ENCODE data around the gene CAPN14.

CAPN14 gene

GRCh38 chr2:31222071-31222470 is 4.8 kb upstream of the CAPN14 start:
- DNase-seq = no peak

- DNase-seq = no peak
These were observed 4.2 kb upstream of the CAPN14 start for GRCh38 chr2:31221544-31221943.

GRCh38 chr2:31219131-31219969 is 2.0 kb upstream of the CAPN14 start:
- no peak for DNase-seq

GRCh38 chr2:31216734-31217133 is 581 bp downstream of the CAPN14 start:
- no peak for DNase-seq

GRCh38 chr2:31214444-31214915 is 2.8 kb downstream of the CAPN14 start:
- DNase-seq = no peak

DNA sequence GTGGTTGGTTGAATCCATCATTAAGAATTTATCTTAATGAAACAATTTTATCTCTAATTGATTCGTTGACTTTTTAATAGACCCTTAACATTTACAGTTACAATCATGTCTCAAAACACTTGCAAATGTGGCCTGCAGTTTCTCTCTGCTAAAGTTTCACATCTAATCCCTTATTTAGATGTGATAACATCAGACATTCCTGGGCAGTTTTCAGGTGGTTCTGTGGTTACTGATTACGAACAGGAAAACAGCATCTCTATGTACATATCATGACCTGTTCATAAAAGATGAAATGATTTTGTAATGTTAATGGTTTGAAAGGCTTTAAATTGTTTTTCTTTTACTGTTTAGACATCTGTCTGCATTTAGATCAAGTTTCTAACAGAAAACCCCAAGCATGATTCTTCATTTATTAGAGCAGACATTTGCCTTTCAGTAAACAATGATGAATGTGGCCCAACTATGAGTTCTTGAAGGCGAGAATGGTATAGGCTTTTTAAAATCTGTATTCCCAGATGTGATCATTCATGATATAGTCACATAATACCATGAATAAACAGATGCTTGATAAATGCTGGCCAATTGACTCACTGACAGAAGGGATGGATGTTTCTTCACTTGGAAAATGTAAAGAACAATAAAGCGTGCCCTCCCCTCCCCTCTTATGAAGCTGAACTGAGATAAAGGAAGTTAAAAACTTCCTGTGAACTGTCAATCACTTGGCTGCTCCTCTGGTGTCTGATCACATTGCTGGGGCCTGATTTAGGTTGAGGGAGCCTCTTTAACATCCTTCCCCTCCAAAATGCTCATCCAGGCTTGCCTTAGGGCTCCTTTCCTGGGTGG is 3.5 kb downstream of the CAPN14 start:
- DNase-seq = no peak

GRCh38 chr2:31212659-31213600 is 4.4 kb downstream of the CAPN14 start:
- DNase-seq = no peak

GRCh38 chr2:31208240-31208639 is 9.1 kb downstream of the CAPN14 start:
- no peak for DNase-seq

DNA sequence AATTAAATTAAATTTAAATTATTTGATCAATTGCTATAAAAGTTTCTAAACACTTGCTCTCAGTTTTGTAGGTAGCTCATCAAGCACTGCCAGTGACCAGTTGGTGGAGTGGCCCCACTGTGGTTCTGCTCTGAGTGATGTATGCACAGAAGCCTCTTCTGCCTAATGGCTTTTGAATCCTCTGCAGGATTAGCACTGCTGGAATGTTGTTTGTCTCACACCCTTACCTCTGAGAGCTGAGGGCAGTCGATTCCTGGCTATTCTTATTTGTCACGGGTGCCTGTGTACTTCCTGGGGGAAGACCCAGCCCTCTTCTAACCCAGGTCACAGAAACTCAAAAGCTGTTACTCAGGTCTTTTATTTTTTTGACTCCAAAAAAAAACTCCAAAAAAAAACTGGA is 9.5 kb downstream of the CAPN14 start:
- DNase-seq = no peak

DNA sequence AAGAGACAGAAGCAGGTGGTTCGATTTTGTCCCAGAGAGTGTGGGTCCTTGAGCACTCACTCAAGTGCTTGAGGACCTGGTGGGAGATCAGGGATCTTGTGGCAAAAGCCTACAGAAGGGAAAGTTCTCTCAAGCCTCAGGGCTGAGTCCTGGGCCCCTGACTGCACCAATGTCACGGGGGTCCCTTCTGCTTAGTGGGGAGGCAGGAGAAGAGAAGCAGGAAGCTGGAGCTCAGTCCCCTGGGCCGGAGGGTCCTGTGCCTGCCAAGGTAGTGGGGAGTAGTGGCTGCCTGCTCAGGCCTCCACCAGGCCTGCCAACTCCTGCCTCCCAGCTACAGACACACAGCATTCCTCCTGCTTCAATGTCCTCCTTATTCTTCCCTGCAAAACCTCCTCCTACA is 11.7 kb downstream of the CAPN14 start:
- no peak for DNase-seq

- no peak for DNase-seq
These were observed 12.1 kb downstream of the CAPN14 start for GRCh38 chr2:31205186-31205585.

GRCh38 chr2:31204783-31205182 is 12.5 kb downstream of the CAPN14 start:
- no peak for DNase-seq

DNA sequence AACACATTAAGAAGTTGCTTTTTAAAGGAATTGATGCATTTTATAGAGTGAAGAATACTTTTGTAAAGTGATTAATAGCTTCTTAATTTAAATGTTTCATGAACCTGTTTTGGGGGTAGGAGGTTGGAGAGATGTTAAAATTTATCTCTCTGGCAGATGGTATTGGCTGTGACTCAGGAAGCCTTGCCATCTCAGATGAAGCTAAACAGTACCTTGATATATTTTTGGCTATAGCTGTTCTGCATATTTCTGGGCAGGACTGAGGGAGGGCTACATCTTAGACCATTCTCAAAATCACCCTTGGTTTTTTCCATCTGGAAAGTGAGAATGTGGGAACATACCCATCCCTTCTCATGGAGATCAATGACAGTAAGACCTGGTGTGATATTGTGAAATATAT is 13.4 kb downstream of the CAPN14 start:
- DNase-seq = no peak

GRCh38 chr2:31202833-31203232 is 14.5 kb downstream of the CAPN14 start:
- no peak for DNase-seq

DNA sequence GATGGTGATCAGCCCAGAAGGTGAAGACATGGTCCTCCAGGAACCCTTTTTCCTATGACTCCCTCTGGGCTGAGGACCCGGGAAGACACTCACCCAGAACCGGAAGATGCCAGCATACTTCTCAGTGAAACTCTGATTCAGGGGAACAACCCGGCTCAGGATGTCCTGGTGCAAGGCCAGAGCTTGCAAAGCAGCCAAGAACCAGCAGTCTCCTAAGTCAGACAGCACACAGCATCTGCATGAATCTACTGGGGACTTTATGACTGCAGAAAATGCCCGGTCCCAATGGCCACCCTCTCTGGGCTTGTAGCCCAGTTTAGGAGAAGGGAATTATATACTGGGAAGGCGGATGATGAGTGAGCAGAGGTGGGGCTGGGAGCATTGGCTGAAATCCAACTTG is 15.3 kb downstream of the CAPN14 start:
- no peak for DNase-seq

DNA sequence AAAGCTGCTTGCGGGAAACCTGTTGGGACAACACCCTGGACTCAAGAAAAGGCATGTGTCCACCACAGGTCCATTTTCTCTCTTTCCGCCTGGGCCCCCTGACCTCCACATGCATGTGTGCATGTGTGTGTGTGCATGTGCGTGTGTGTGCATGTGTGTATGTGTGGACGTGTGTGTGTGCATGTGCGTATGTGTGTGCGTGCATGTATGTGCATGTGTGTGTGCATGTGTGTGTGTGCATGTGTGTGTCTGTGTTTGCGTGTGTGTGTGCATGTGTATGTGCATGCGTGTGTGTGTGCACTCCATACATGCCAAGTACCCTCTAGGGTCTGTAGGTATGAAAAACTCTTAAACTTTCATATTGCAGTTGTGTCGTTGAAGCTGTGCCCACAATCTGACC is 16.3 kb downstream of the CAPN14 start:
- DNase-seq = no peak

DNA sequence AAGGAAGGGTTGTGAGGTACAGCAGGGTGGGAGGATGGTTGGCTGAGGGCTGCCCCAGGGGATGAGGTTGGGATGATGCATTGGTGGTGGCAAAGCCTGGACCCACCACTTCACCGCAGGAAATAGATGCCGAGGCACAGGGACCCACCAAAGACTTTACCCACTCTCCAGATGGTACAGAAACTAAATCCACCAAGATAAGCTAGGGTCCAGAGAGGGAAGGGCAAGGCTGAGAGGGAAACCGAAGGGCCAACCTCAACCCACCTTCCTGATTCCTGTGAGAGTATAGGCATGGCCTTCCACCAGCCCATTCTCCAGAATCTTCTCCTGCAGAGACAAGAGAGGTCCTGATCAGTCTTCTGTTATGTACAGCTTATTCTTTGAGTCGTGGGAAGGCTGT is 18.1 kb downstream of the CAPN14 start:
- no peak for DNase-seq

- DNase-seq = no peak
These were observed 19.6 kb downstream of the CAPN14 start for GRCh38 chr2:31197669-31198068.

DNA sequence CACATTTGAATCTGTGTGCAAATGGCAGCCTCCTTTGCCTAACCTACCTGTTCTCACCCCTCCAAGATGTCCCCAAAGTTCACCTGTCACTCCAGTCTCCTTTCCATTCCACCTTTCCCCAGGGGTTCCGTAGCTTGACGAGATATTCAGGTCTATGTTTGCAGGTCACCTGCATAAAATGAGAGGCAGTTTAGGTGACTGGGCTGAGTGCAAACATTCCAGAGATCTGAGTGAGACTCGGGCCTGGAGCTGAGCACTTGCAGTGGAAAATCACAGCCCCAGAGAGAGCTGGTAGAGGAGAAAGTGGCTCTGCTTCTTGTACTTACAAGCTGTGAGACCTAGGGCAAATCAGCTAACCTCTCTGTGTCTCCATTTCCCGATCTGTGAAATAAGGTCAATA is 20.1 kb downstream of the CAPN14 start:
- no peak for DNase-seq

GRCh38 chr2:31196622-31197021 is 20.7 kb downstream of the CAPN14 start:
- no peak for DNase-seq

DNA sequence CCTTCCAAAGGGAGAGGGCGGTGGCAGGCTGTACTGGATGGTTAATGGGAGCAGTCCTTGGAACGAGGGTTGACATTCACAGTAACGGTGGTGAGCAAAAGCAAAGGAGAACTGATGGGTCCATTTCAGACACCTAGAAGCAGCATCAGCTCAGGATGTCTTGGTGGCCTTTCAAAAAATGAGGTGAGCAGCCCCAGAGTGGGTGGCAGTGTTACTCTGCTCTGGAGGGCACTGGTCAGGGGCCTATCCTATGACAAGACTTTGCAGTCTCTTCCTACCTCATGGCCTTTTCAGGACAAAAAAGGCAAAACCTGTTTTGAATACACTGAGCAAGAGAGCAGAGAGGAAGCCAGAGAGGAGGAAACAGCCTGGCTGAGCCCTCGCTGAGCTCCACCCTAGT is 23.5 kb downstream of the CAPN14 start:
- no peak for DNase-seq

DNA sequence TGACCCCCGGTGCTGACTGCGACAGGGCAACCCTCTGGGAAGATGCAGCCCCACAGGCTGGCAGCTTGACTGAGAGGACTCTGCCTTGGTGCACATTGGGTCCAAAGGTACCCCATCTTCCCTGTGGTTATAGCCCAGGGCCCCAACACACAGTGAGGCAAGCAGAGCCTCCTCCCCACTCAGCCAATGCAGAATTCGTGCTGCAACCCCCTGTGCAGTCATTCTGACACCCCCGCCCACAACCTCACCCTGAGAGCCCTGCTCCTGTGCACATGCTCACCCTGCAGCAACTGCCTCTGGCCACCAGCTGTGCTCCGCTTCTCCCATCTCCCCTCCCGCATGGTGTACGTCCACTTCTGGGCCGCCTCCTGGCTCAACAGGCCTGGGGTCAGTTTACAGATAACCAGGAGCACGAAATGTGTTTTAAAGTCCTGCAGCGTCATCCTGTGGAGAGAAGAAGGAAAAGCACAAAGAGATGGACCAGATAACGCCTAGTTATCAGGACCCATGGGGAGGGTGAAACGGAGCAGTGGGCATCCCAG is 24.4 kb downstream of the CAPN14 start:
- no peak for DNase-seq

DNA sequence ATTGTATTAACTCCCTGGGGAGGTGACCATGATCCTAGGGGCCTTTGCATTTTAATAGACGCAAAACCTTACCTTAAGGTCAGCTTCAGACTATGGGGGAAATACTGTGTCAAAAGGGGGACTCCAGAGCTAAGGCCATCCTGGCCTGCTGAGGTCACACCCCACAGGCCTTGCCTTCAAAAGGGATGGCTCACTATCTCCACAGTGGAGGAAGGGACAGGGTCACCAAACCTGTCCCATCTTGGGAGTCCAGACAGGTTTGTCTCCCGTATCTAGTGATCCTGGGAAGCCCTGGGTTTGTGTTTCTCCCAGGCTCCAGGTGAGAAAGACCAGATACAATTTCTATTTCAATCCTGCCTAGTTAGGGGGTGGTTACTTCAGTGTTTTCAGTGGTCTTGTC is 24.9 kb downstream of the CAPN14 start:
- no peak for DNase-seq

All from retina (tissue), 1 donor.